Hepatocyte (in vitro differentiated cells): ENCODE results near the gene MUSK. TPM values are rescaled to one million over a fixed set of nuclear protein-coding genes. Genes with fewer than 3 reads are reported as not detected.

Source experiments
- DNase-seq: peaks from one replicate; pipeline ENCODE4 v3.0.0-alpha.2; 2016; ENCODE audit warnings: low spot score
- H2AFZ ChIP-seq: fragments of 200-600 bp; sonication (generic); 2 replicates; pipeline ENCODE4 v1.6.0; 2016; ENCODE audit warnings: antibody characterized with exemption, mild to moderate bottlenecking
- H3K27ac ChIP-seq: fragments of 200-600 bp; sonication (generic); 2 replicates; pipeline ENCODE4 v1.5.1; 2016; ENCODE audit warnings: mild to moderate bottlenecking
- H3K27me3 ChIP-seq: fragments of 200-600 bp; sonication (generic); 2 replicates; pipeline ENCODE4 v1.6.1; 2016
- H3K36me3 ChIP-seq: fragments of 200-600 bp; sonication (generic); replicated peaks from 2 replicates; pipeline ENCODE4 v1.5.1; 2016; ENCODE audit warnings: low read depth; ENCODE audit not compliant: insufficient read depth
- H3K4me1 ChIP-seq: fragments of 200-600 bp; sonication (generic); 2 replicates; pipeline ENCODE4 v1.5.1; 2016; ENCODE audit warnings: mild to moderate bottlenecking, moderate library complexity; ENCODE audit not compliant: insufficient read depth
- H3K4me2 ChIP-seq: fragments of 200-600 bp; sonication (generic); 2 replicates; pipeline ENCODE4 v1.6.0; 2016
- H3K4me3 ChIP-seq: fragments of 200-600 bp; sonication (generic); 2 replicates; pipeline ENCODE4 v1.5.1; 2016; ENCODE audit warnings: mild to moderate bottlenecking
- H3K79me2 ChIP-seq: fragments of 200-600 bp; sonication (generic); 2 replicates; pipeline ENCODE4 v1.6.0; 2017; ENCODE audit warnings: mild to moderate bottlenecking
- H3K9me2 ChIP-seq: fragments of 200-600 bp; sonication (generic); replicated peaks from 2 replicates; pipeline ENCODE4 v1.6.0; 2017; ENCODE audit warnings: mild to moderate bottlenecking; ENCODE audit not compliant: insufficient read depth
- H3K9me3 ChIP-seq: fragments of 200-600 bp; sonication (generic); 2 replicates; pipeline ENCODE4 v1.5.1; 2016; ENCODE audit warnings: low read depth, mild to moderate bottlenecking
- H4K20me1 ChIP-seq: fragments of 200-600 bp; sonication (generic); 2 replicates; pipeline ENCODE4 v1.6.0; 2016; ENCODE audit warnings: mild to moderate bottlenecking; ENCODE audit not compliant: insufficient read depth, poor library complexity, severe bottlenecking
- CTCF ChIP-seq: fragments of 200-600 bp; sonication (generic); IDR thresholded peaks from 2 replicates; pipeline ENCODE4 v1.5.1; 2016; ENCODE audit warnings: antibody characterized with exemption, mild to moderate bottlenecking; ENCODE audit not compliant: poor library complexity
- EZH2 ChIP-seq: fragments of 200-600 bp; sonication (generic); IDR thresholded peaks from 2 replicates; pipeline ENCODE4 v1.6.1; 2016; ENCODE audit warnings: antibody characterized with exemption, mild to moderate bottlenecking, borderline replicate concordance
- EZH2phosphoT487 ChIP-seq: fragments of 200-600 bp; sonication (generic); IDR thresholded peaks from one replicate; pipeline ENCODE4 v1.6.1; 2018; ENCODE audit warnings: antibody characterized with exemption, mild to moderate bottlenecking, low read depth, moderate library complexity; ENCODE audit not compliant: unreplicated experiment, severe bottlenecking
- WGBS: methylation state at CpG from one replicate; pipeline ENCODE4 v1.1.6; 2016; ENCODE audit warnings: low lambda C conversion rate; ENCODE audit errors: missing lambda C conversion rate; 5-methylcytosine and 5-hydroxymethylcytosine counted together
- polyA plus RNA-seq: library from polyadenylated mRNA; unstranded; fragments of >200 nt; fragmentation: Nextera tagmentation; extraction: Ambion mirVana; gene quantifications from 2 replicates; pipeline ENCODE4 v1.2.1, GENCODE V29; 2016
- total RNA-seq: library from RNA; depleted of rRNA; stranded (reverse); fragments of >200 nt; gene quantifications from 2 replicates; pipeline ENCODE4 v1.2.3, GENCODE V29; 2014

The MUSK gene
- total and polyA plus RNA-seq, 2 experiments from 2014 or later, result 0.47 TPM; not detected in 1

- H3K36me3 ChIP-seq, result no peaks in the 10 kb centered on the region
- H2AFZ ChIP-seq, result no peak overlapping the region
- 86% methylated on average over 4 of the region's 4 CpGs for WGBS
- no peaks in the 10 kb centered on the region for H3K79me2 ChIP-seq
- peaks cover 19% of the 10 kb centered on the region for H3K4me1 ChIP-seq
- no peak for DNase-seq
- no peak for TF ChIP-seq CTCF
- TF ChIP-seq EZH2, result no peak
- TF ChIP-seq EZH2phosphoT487, result no peak
- no peaks in the 10 kb centered on the region for H3K9me2 ChIP-seq
- H3K27ac ChIP-seq, result peak overlapping the region; percentile 86
- H4K20me1 ChIP-seq, result no peaks in the 10 kb centered on the region
- no peak overlapping the region for H3K4me3 ChIP-seq
- H3K4me2 ChIP-seq, result no peak overlapping the region
- H3K27me3 ChIP-seq, result no peaks in the 10 kb centered on the region
- H3K9me3 ChIP-seq, result no peaks in the 10 kb centered on the region
These were observed 77.8 kb downstream of the MUSK start for GRCh38 chr9:110746211-110746930.

- H3K79me2 ChIP-seq, result no peaks in the 10 kb centered on the region
- H3K9me2 ChIP-seq, result no peaks in the 10 kb centered on the region
- H4K20me1 ChIP-seq, result no peaks in the 10 kb centered on the region
- H3K27me3 ChIP-seq, result no peaks in the 10 kb centered on the region
- no peaks in the 10 kb centered on the region for H3K9me3 ChIP-seq
- H3K27ac ChIP-seq, result no peak overlapping the region
- H3K4me1 ChIP-seq, result peaks cover 19% of the 10 kb centered on the region
- H3K4me2 ChIP-seq, result no peak overlapping the region
- no peak for TF ChIP-seq EZH2
- no peak for TF ChIP-seq CTCF
- no peak for TF ChIP-seq EZH2phosphoT487
- H3K4me3 ChIP-seq, result no peak overlapping the region
- 77% methylated on average over 5 of the region's 5 CpGs for WGBS
- no peaks in the 10 kb centered on the region for H3K36me3 ChIP-seq
- H2AFZ ChIP-seq, result no peak overlapping the region
- DNase-seq, result no peak
These were observed 79.8 kb downstream of the MUSK start for GRCh38 chr9:110748251-110748893.

GRCh38 chr9:110750272-110750671 is 81.7 kb downstream of the MUSK start:
- H3K4me1 ChIP-seq, result peaks cover 9% of the 10 kb centered on the region
- no peaks in the 10 kb centered on the region for H3K36me3 ChIP-seq
- 58% methylated on average over 1 of the region's 1 CpG for WGBS
- H3K4me3 ChIP-seq, result no peak overlapping the region
- H3K4me2 ChIP-seq, result no peak overlapping the region
- H3K27me3 ChIP-seq, result no peaks in the 10 kb centered on the region
- no peak for TF ChIP-seq EZH2
- TF ChIP-seq EZH2phosphoT487, result no peak
- TF ChIP-seq CTCF, result no peak
- no peak for DNase-seq
- no peak overlapping the region for H2AFZ ChIP-seq
- no peak overlapping the region for H3K27ac ChIP-seq
- no peaks in the 10 kb centered on the region for H3K9me2 ChIP-seq
- H3K9me3 ChIP-seq, result no peaks in the 10 kb centered on the region
- no peaks in the 10 kb centered on the region for H4K20me1 ChIP-seq
- no peaks in the 10 kb centered on the region for H3K79me2 ChIP-seq
